DND-41 (cell line): Measurements from ENCODE around the gene PDZRN3.

ENCODE experiments used
- EZH2 ChIP-seq: IDR thresholded peaks from 3 replicates; pipeline ENCODE4 v1.6.1; 2012; ENCODE audit warnings: borderline replicate concordance, low read depth, mild to moderate bottlenecking, moderate library complexity, low read length, inconsistent platforms; ENCODE audit not compliant: severe bottlenecking
- TF ChIP-seq, protein P1 (sequence below): IDR thresholded peaks from 2 replicates; pipeline ENCODE4 v1.5.1; 2012; ENCODE audit warnings: borderline replicate concordance, low read length, moderate library complexity, mild to moderate bottlenecking; ENCODE audit not compliant: poor library complexity, severe bottlenecking; ENCODE audit errors: extremely low read depth

DNA sequence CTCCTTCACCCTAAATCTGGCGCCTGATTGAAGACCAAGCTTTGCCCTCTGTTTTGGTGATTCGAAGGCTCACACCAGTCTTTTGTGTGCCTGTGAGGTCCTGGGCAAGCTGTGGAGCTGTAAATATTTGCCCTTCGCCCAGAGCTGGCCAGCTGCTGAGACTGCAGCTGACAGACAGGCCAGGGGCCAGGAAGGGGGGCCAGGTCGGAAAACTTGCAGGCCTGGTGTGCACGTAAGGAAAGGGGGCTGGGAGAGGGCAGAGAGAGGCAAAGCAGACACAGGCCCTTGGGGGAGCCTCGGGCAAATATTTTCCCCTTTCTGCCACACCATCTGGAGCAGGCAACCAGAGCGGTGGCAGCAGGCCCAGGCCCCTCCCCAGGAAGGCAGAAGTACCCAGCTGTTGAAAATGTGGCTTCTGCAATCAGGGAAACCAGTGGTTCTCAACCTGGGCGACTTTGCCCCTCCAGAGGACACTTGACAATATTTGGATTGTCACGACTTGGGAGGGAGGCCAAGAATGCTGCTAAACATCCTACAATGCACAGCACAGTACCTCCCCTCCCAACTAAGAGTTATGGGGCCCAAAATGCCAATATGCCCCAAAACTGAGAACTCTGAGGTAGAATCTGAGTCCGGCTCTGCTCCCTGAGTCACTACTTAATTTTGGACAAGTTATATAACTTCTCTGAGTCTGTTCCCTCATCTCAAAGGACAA is 2.5 kb downstream of the PDZRN3 start:
- TF ChIP-seq, protein P1, sequence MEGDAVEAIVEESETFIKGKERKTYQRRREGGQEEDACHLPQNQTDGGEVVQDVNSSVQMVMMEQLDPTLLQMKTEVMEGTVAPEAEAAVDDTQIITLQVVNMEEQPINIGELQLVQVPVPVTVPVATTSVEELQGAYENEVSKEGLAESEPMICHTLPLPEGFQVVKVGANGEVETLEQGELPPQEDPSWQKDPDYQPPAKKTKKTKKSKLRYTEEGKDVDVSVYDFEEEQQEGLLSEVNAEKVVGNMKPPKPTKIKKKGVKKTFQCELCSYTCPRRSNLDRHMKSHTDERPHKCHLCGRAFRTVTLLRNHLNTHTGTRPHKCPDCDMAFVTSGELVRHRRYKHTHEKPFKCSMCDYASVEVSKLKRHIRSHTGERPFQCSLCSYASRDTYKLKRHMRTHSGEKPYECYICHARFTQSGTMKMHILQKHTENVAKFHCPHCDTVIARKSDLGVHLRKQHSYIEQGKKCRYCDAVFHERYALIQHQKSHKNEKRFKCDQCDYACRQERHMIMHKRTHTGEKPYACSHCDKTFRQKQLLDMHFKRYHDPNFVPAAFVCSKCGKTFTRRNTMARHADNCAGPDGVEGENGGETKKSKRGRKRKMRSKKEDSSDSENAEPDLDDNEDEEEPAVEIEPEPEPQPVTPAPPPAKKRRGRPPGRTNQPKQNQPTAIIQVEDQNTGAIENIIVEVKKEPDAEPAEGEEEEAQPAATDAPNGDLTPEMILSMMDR: no peak
- no peak for TF ChIP-seq EZH2
